Tibial nerve (tissue), 4 donors: ENCODE measurements around the gene PCDHGA6. TPM values are rescaled to one million over a fixed set of nuclear protein-coding genes. Genes with fewer than 3 reads are reported as not detected.

Source experiments
- DNase-seq, 2 donors: peaks; one replicate each; pipeline ENCODE4 v3.0.0-alpha.2; 2019; ENCODE audit warnings: low spot score in 2 of 2
- H3K27ac ChIP-seq, 4 donors: fragments of 200-600 bp; sonication (generic) in 3 of 4; one replicate each; pipeline ENCODE4 v1.5.1; 2017 to 2019; ENCODE audit warnings: mild to moderate bottlenecking in 1 of 4
- H3K27me3 ChIP-seq, 2 donors: fragments of 200-600 bp; sonication (generic) in 1 of 2; one replicate each; pipeline versions ENCODE4 v1.5.1 to v1.6.0; 2017 to 2019
- H3K36me3 ChIP-seq, 3 donors: fragments of 200-600 bp; sonication (generic); one replicate each; pipeline ENCODE4 v1.5.1; 2018 to 2019
- H3K4me1 ChIP-seq, 4 donors: fragments of 200-600 bp; sonication (generic) in 3 of 4; one replicate each; pipeline ENCODE4 v1.5.1; 2017 to 2019
- H3K4me3 ChIP-seq, 4 donors: fragments of 200-600 bp; sonication (generic) in 3 of 4; one replicate each; pipeline ENCODE4 v1.5.1; 2017 to 2019; ENCODE audit warnings: mild to moderate bottlenecking in 1 of 4, moderate library complexity in 1 of 4
- H3K9me3 ChIP-seq, 4 donors: fragments of 200-600 bp; sonication (generic) in 3 of 4; one replicate each; pipeline ENCODE4 v1.5.1; 2017 to 2019
- CTCF ChIP-seq, 5 experiments: fragments of 200-600 bp in 3 of 5; fragments of 450-650 bp in 2 of 5; sonication (generic) in 3 of 5; IDR thresholded peaks; one replicate each; pipeline ENCODE4 v1.5.1; 2016 to 2019; ENCODE audit warnings: antibody characterized with exemption in 5 of 5, mild to moderate bottlenecking in 3 of 5, moderate library complexity in 2 of 5
- EP300 ChIP-seq, 2 donors: sonication (generic); formaldehyde crosslinking; IDR thresholded peaks; one replicate each; pipeline ENCODE4 v1.6.1; 2017; ENCODE audit warnings: antibody characterized with exemption in 2 of 2, mild to moderate bottlenecking in 1 of 2
- POLR2A ChIP-seq, 2 donors: fragments of 450-650 bp; IDR thresholded peaks; one replicate each; pipeline ENCODE4 v1.6.1; 2017; ENCODE audit warnings: antibody characterized with exemption in 2 of 2, mild to moderate bottlenecking in 2 of 2, moderate library complexity in 2 of 2
- WGBS, 2 donors: methylation state at CpG; one replicate each; pipeline ENCODE4 v1.1.5; 2018; 5-methylcytosine and 5-hydroxymethylcytosine counted together
- total RNA-seq, 4 donors: library from RNA; depleted of rRNA; stranded (reverse); fragments of >200 nt; gene quantifications; one replicate each; pipeline ENCODE4 v1.1.0, GENCODE V29; 2016

Gene PCDHGA6
- total RNA-seq, 4 donors from 2014 or later, result 7.4 to 12.3 (median 10.1) TPM

DNA sequence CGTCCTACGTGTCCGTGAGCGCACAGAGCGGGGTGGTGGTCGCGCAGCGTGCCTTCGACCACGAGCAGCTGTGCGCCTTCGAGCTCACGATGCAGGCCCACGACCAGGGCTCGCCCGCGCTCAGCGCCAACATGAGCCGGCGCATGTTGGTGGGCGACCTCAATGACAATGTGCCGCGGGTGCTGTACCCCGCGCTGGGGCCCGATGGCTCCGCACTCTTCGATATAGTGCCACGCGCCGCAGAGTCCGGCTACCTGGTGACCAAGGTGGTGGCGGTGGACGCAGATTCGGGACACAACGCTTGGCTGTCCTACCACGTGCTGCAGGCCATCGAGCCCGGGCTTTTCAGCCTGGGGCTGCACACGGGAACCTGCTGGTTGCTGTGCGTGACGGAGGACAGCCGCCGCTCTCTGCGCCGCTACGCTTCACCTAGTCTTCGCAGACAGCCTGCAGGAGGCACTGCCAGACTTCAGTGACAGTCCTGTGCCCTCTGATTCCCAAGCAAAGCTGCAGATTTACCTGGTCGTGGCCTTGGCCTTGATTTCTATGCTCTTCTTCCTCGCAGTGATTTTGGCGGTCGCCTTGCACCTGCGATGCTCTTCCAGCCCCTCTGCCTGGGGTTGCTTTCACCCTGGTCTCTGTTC, 54.2 kb downstream of the PCDHGA6 start:
- DNase-seq, result no peak
- Histone ChIP-seq H3K27ac (no peak overlapping the region), H3K4me3 (no peak overlapping the region), H3K36me3 (peaks cover 0 to 28% (median 0%) of the 10 kb centered on the region in 3 donors), H3K27me3 (no peaks in the 10 kb centered on the region), H3K9me3 (peaks cover 6 to 100% (median 59%) of the 10 kb centered on the region in 4 donors), H3K4me1 (no peaks in the 10 kb centered on the region)
- WGBS, 2 donors, result 44 to 47% methylated on average over 38 to 52 of the region's 53 CpGs
- TF ChIP-seq POLR2A (IDR thresholded peaks at IDR 0.05) (no peak), EP300 (IDR thresholded peaks at IDR 0.05) (no peak), CTCF (IDR thresholded peaks at IDR 0.05) (no peak)

Other genes with a start within 250 kb of the PCDHGA6 start
- 10 to 100 TPM in 2 of 4 donors, 1 to 10 TPM in 2; 5.9 to 15.5 (median 9.6) TPM for gene PCDHB5, start 238.7 kb upstream of the PCDHGA6 start, total RNA-seq
- gene PCDHB6, start 223.8 kb upstream of the PCDHGA6 start, total RNA-seq, result 1 to 10 TPM; 1.8 to 3.7 (median 2.4) TPM
- gene PCDHB7, start 201.2 kb upstream of the PCDHGA6 start, total RNA-seq, result 1 to 10 TPM; 4.4 to 7.1 (median 5.5) TPM
- gene PCDHB8, start 196.1 kb upstream of the PCDHGA6 start, total RNA-seq, result 1 to 10 TPM; 1.0 to 4.2 (median 3.5) TPM
- 10 to 100 TPM in 3 of 4 donors, 1 to 10 TPM in 1; 9.2 to 17.7 (median 14.6) TPM for gene PCDHB16, start 191.5 kb upstream of the PCDHGA6 start, total RNA-seq
- gene PCDHB9, start 186.7 kb upstream of the PCDHGA6 start, total RNA-seq, result 1 to 10 TPM; 4.6 to 9.2 (median 7.4) TPM
- gene PCDHB10, start 181.5 kb upstream of the PCDHGA6 start, total RNA-seq, result 10 to 100 TPM in 1 of 4 donors, 1 to 10 TPM in 3; 4.8 to 10.4 (median 5.6) TPM
- 1 to 10 TPM; 6.9 to 8.6 (median 7.6) TPM for gene PCDHB11, start 174.3 kb upstream of the PCDHGA6 start, total RNA-seq
- 10 to 100 TPM in 3 of 4 donors, 1 to 10 TPM in 1; 5.7 to 12.6 (median 12.2) TPM for gene PCDHB12, start 165.2 kb upstream of the PCDHGA6 start, total RNA-seq
- 1 to 10 TPM; 8.2 to 9.8 (median 9.2) TPM for gene PCDHB13, start 160.0 kb upstream of the PCDHGA6 start, total RNA-seq
- gene PCDHB14, start 150.5 kb upstream of the PCDHGA6 start, total RNA-seq, result 10 to 100 TPM in 2 of 4 donors, 1 to 10 TPM in 2; 6.6 to 13.0 (median 10.3) TPM
- 1 to 10 TPM; 5.4 to 7.6 (median 6.4) TPM for gene PCDHB15, start 128.5 kb upstream of the PCDHGA6 start, total RNA-seq
- gene SLC25A2, start 69.8 kb upstream of the PCDHGA6 start, total RNA-seq, result 1 to 10 TPM in 1 of 4 donors, under 1 TPM in 1, not detected in 2; 0.42 to 4.8 TPM
- gene TAF7, start 53.1 kb upstream of the PCDHGA6 start, total RNA-seq, result 10 to 100 TPM; 49.5 to 80.0 (median 59.5) TPM
- 1 to 10 TPM in 3 of 4 donors, under 1 TPM in 1; 0.90 to 2.5 (median 1.8) TPM for gene PCDHGA1, start 43.4 kb upstream of the PCDHGA6 start, total RNA-seq
- 10 to 100 TPM in 3 of 4 donors, 1 to 10 TPM in 1; 9.6 to 20.4 (median 12.7) TPM for gene PCDHGA2, start 35.1 kb upstream of the PCDHGA6 start, total RNA-seq
- gene PCDHGA3, start 30.1 kb upstream of the PCDHGA6 start, total RNA-seq, result 10 to 100 TPM in 1 of 4 donors, 1 to 10 TPM in 3; 6.5 to 10.5 (median 8.7) TPM
- 1 to 10 TPM; 4.3 to 8.4 (median 6.8) TPM for gene PCDHGB1, start 23.8 kb upstream of the PCDHGA6 start, total RNA-seq
- 10 to 100 TPM in 2 of 4 donors, 1 to 10 TPM in 2; 5.1 to 13.5 (median 9.2) TPM for gene PCDHGA4, start 18.9 kb upstream of the PCDHGA6 start, total RNA-seq
- 10 to 100 TPM in 2 of 4 donors, 1 to 10 TPM in 2; 9.2 to 14.0 (median 10.4) TPM for gene PCDHGB2, start 13.9 kb upstream of the PCDHGA6 start, total RNA-seq
- gene PCDHGA5, start 9.7 kb upstream of the PCDHGA6 start, total RNA-seq, result 10 to 100 TPM in 3 of 4 donors, 1 to 10 TPM in 1; 8.2 to 13.2 (median 12.1) TPM
- 10 to 100 TPM in 2 of 4 donors, 1 to 10 TPM in 2; 7.8 to 12.4 (median 10.1) TPM for gene PCDHGB3, start 3.6 kb upstream of the PCDHGA6 start, total RNA-seq
- gene PCDHGA7, start 8.9 kb downstream of the PCDHGA6 start, total RNA-seq, result 10 to 100 TPM in 1 of 4 donors, 1 to 10 TPM in 3; 7.6 to 12.2 (median 9.2) TPM
- gene PCDHGB4, start 13.8 kb downstream of the PCDHGA6 start, total RNA-seq, result 10 to 100 TPM in 3 of 4 donors, 1 to 10 TPM in 1; 9.3 to 12.3 (median 11.1) TPM
- gene PCDHGA8, start 18.7 kb downstream of the PCDHGA6 start, total RNA-seq, result 1 to 10 TPM; 5.5 to 9.3 (median 6.6) TPM
- 10 to 100 TPM in 3 of 4 donors, 1 to 10 TPM in 1; 9.9 to 22.4 (median 16.2) TPM for gene PCDHGB5, start 24.1 kb downstream of the PCDHGA6 start, total RNA-seq
- gene PCDHGA9, start 28.9 kb downstream of the PCDHGA6 start, total RNA-seq, result 10 to 100 TPM in 3 of 4 donors, 1 to 10 TPM in 1; 8.4 to 13.8 (median 11.9) TPM
- gene PCDHGB6, start 34.1 kb downstream of the PCDHGA6 start, total RNA-seq, result 10 to 100 TPM in 3 of 4 donors, 1 to 10 TPM in 1; 9.2 to 16.8 (median 13.9) TPM
- 10 to 100 TPM in 2 of 4 donors, 1 to 10 TPM in 2; 7.6 to 15.0 (median 10.6) TPM for gene PCDHGA10, start 39.1 kb downstream of the PCDHGA6 start, total RNA-seq
- 10 to 100 TPM; 14.6 to 19.2 (median 18.0) TPM for gene PCDHGB7, start 43.8 kb downstream of the PCDHGA6 start, total RNA-seq
- gene PCDHGA11, start 47.2 kb downstream of the PCDHGA6 start, total RNA-seq, result 1 to 10 TPM; 8.3 to 9.3 (median 8.9) TPM
- 10 to 100 TPM in 2 of 4 donors, 1 to 10 TPM in 2; 7.9 to 19.8 (median 10.1) TPM for gene PCDHGA12, start 56.6 kb downstream of the PCDHGA6 start, total RNA-seq
- 10 to 100 TPM; 40.4 to 77.7 (median 56.3) TPM for gene PCDHGC3, start 102.1 kb downstream of the PCDHGA6 start, total RNA-seq
- gene PCDHGC4, start 111.1 kb downstream of the PCDHGA6 start, total RNA-seq, result 10 to 100 TPM in 1 of 4 donors, 1 to 10 TPM in 3; 3.3 to 11.7 (median 5.1) TPM
- 1 to 10 TPM; 3.1 to 5.9 (median 3.8) TPM for gene PCDHGC5, start 115.2 kb downstream of the PCDHGA6 start, total RNA-seq
- 100 to 1,000 TPM in 1 of 4 donors, 10 to 100 TPM in 3; 59.4 to 102 (median 64.0) TPM for gene DIAPH1, start 245.1 kb downstream of the PCDHGA6 start, total RNA-seq